Activated naive CD8-positive, alpha-beta T cell treated with anti-CD3 and anti-CD28 coated beads, Interleukin-2, amount 50 U/mL, for 24 hours (primary cell): ENCODE data around the gene BCL7B.
"Not testable (repeated sequence)": the region's sequence is repeated elsewhere in the genome, so short reads cannot be mapped to it uniquely, and the experiment has no call there.

ENCODE experiments used
- ATAC-seq: fragments of 150-1000 bp; cut with Tn5 transposase; one replicate; pipeline ENCODE4 v1.10.0; 2021
- DNase-seq: peaks from one replicate; pipeline ENCODE4 v3.0.0; 2021
- H3K27ac Mint-ChIP-seq: one replicate; pipeline ENCODE4 v1.8.0; 2021; ENCODE audit warnings: mild to moderate bottlenecking, mixed read lengths
- H3K27me3 Mint-ChIP-seq: one replicate; pipeline ENCODE4 v1.8.0; 2021; ENCODE audit warnings: mixed read lengths
- H3K36me3 Mint-ChIP-seq: one replicate; pipeline ENCODE4 v1.8.0; 2021; ENCODE audit warnings: low read depth, mixed read lengths
- H3K4me1 Mint-ChIP-seq: one replicate; pipeline ENCODE4 v1.8.0; 2021; ENCODE audit warnings: mixed read lengths
- H3K4me3 Mint-ChIP-seq: one replicate; pipeline ENCODE4 v1.8.0; 2021; ENCODE audit warnings: mild to moderate bottlenecking, moderate library complexity, mixed read lengths
- H3K9me3 Mint-ChIP-seq: one replicate; pipeline ENCODE4 v1.8.0; 2021; ENCODE audit warnings: mixed read lengths

The BCL7B gene

DNA sequence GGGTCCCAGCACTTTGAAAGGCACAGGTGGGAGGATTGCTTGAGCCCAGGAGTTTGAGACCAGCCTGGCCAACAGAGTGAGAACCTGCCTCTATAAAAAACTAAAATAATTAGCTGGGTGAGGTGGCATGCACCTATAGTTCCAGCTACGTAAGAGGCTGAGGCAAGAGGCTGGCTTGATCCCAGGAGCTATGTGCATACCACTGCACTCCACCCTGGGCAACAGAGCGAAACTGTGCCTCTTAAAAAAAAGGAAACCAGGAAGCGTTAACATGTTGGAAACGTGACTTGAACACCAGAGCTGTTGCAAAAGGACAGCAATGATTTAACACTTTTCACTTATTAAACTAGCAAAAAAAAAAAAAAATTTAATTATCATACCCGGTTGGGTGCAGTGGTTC is 48.0 kb downstream of the BCL7B start:
- peaks cover 11% of the 10 kb centered on the region for H3K4me1 Mint-ChIP-seq
- no peak for ATAC-seq
- no peak overlapping the region for H3K27ac Mint-ChIP-seq
- H3K27me3 Mint-ChIP-seq: no peaks in the 10 kb centered on the region
- DNase-seq: no peak
- no peak overlapping the region for H3K4me3 Mint-ChIP-seq
- H3K36me3 Mint-ChIP-seq: peaks cover 62% of the 10 kb centered on the region
- H3K9me3 Mint-ChIP-seq: no peaks in the 10 kb centered on the region

DNA sequence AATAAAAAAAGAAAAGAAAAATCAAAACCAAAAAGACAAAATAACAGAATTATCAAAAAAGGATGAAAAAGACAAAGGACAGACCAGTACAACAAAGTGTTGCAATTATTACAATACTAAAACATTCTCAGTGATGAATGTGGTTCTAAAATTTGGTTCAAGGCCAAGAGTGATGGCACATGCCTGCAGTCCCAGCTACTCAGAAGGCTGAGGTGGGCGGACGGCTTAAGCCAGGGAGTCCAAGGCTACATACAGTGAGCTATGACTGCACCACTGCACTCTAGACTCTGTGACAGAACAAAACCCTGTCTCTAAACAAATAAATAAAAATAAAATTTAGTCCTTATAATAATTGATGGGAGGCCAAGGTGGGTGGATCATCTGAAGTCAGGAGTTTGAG is 49.9 kb downstream of the BCL7B start:
- Mint-ChIP-seq H3K27me3 (no peaks in the 10 kb centered on the region), H3K4me3 (no peak overlapping the region), H3K9me3 (no peaks in the 10 kb centered on the region), H3K27ac (no peak overlapping the region), H3K4me1 (peaks cover 3% of the 10 kb centered on the region), H3K36me3 (peaks cover 64% of the 10 kb centered on the region)
- DNase-seq (no peak), ATAC-seq (no peak)

DNA sequence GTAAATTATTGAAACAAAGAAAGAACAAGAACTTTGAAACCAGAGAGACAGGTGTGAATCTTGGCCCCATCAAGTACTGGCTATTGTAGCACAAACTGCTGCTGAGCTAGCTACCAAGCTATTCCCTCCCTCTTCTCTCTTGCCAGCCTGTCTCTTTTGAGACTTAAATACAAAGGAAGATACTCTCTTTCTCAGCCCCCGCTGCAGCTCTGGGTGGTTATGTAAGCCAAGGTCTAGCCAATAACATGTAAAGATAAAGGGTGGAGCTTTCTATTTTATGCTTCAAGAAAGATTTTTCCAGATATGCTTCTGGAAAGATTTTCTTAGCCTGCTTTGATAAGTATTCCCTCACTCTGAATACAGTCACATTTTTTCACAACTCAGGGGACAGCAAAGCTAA is 52.6 kb downstream of the BCL7B start:
- no peak for DNase-seq
- no peak for ATAC-seq
- no peaks in the 10 kb centered on the region for H3K9me3 Mint-ChIP-seq
- H3K4me1 Mint-ChIP-seq: no peaks in the 10 kb centered on the region
- H3K36me3 Mint-ChIP-seq: peaks cover 59% of the 10 kb centered on the region
- peak overlapping the region; percentile 17 for H3K27ac Mint-ChIP-seq
- no peaks in the 10 kb centered on the region for H3K27me3 Mint-ChIP-seq
- H3K4me3 Mint-ChIP-seq: no peak overlapping the region

DNA sequence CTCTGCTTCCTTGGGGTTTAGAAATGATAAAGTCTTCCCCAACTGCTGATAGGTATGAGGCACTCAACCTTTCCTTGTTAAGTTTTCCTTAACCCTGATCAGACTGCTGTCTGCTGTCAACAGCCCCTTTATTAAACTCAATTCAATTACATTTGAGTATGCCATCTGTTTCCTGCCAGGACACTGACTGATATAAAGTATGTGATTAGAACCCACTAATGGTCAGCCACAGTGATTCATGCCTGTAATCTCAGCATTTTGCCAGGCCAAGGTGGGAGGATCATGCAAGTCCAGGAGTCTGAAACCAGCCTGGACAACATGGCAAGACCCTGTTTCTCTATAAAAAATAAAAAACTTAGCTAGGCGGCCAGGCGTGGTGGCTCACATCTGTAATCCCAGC is 53.5 kb downstream of the BCL7B start:
- DNase-seq: no peak
- no peaks in the 10 kb centered on the region for H3K27me3 Mint-ChIP-seq
- no peak overlapping the region for H3K4me3 Mint-ChIP-seq
- no peak for ATAC-seq
- H3K36me3 Mint-ChIP-seq: peaks cover 60% of the 10 kb centered on the region
- no peaks in the 10 kb centered on the region for H3K9me3 Mint-ChIP-seq
- H3K4me1 Mint-ChIP-seq: no peaks in the 10 kb centered on the region
- H3K27ac Mint-ChIP-seq: no peak overlapping the region

DNA sequence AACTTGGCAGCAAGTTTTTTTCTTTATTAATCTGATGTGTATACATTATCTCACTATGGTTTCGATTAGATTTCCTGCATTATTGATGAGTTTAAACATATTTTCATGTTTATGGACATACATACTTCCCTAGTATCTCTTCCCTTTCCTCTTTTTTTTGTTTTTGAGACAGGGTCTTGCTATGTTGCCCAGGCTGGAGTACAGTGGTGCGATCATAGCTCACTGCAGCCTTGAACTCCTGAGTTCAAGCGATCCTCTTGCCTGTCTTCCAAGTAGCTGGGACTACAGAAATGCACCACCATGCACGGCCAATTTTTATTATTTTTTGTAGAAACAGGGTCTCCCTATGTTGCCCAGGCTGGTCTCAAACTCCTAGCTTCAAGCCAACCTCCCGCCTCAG is 54.3 kb downstream of the BCL7B start:
- Mint-ChIP-seq H3K4me3 (no peak overlapping the region), H3K27ac (no peak overlapping the region), H3K4me1 (no peaks in the 10 kb centered on the region), H3K9me3 (no peaks in the 10 kb centered on the region), H3K36me3 (peaks cover 60% of the 10 kb centered on the region), H3K27me3 (no peaks in the 10 kb centered on the region)
- ATAC-seq (no peak), DNase-seq (no peak)

DNA sequence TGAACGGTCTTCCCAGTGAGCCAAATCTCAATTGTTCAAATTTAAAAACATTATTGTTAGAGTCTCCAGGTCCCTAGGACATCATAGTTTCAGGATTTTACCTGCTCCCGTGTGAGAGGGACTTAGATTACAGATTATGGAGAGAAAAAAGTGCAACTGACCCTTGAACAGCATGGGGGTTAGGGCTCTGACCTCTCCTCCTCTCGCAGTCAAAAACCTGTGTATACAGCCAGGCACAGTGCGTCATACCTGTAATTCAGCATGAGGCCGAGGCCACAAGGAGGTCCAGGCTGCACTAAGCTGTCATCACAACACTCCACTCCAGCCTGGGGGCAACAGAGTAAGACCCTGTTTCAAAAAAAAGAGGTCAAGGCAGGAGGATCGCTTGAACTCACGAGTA is 60.9 kb downstream of the BCL7B start:
- ATAC-seq (no peak), DNase-seq (no peak)
- Mint-ChIP-seq H3K36me3 (peaks cover 72% of the 10 kb centered on the region), H3K27ac (no peak overlapping the region), H3K4me3 (no peak overlapping the region), H3K9me3 (no peaks in the 10 kb centered on the region), H3K4me1 (no peaks in the 10 kb centered on the region), H3K27me3 (no peaks in the 10 kb centered on the region)

DNA sequence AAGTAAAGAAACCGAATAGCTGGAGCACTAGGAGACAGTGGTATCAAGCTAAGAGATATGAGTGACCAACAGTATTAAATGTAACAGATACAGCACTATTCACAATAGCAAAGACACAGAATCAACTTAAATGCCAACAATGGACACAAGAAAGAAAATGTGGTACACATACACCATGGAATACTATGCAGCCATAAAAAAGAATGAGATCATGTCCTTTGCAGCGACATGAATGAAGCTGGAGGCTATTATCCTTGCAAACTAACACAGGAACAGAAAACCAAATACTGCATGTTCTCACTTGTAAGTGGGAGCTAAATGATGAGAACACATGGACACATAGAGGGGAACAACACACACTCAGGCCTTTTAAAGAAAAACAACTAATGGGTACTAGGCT is 62.0 kb downstream of the BCL7B start:
- DNase-seq, H3K27ac Mint-ChIP-seq, H3K9me3 Mint-ChIP-seq, ATAC-seq, H3K27me3 Mint-ChIP-seq, H3K4me1 Mint-ChIP-seq, H3K4me3 Mint-ChIP-seq: not testable (repeated sequence)
- peaks cover 73% of the 10 kb centered on the region for H3K36me3 Mint-ChIP-seq

DNA sequence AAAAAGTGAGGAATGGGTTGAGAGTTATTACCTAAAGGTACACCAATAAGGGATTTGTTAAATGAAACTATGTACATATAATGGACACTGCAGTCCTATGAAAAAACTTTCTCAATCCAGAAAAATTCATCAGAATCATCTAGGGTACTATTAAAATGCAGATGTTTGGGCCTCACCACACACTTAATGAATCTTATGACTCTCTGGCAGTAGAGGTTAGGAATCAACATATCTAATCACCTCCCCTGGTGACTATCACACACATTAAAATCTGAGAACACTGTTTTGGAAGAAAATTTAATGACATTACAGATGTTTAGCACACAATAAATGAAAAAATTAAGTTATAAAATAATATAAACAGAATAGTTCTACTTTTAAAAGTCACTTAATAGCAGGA is 67.5 kb downstream of the BCL7B start:
- H3K27ac Mint-ChIP-seq: no peak overlapping the region
- H3K36me3 Mint-ChIP-seq: peaks cover 68% of the 10 kb centered on the region

DNA sequence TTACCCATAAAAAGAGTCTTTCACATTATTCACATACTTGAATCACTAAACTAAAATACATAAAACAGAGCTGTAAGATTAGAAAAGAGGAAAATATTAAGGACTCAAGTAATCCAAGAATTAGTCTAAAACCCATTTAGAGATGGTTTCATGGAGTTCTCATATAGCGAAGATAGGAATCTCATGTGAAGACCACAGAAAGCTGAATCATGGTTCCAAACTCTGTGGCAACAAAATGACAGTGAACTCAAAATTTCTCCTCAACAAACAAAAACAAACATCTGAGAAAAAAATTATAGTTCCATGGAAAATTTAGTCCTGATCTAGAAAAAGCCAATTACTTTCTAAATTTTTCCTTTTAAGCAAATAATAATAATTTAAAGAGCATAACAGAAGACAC is 70.0 kb downstream of the BCL7B start:
- no peak for ATAC-seq
- no peak overlapping the region for H3K4me3 Mint-ChIP-seq
- DNase-seq: no peak
- no peaks in the 10 kb centered on the region for H3K9me3 Mint-ChIP-seq
- peaks cover 64% of the 10 kb centered on the region for H3K36me3 Mint-ChIP-seq
- H3K27ac Mint-ChIP-seq: no peak overlapping the region
- no peaks in the 10 kb centered on the region for H3K27me3 Mint-ChIP-seq
- peaks cover 3% of the 10 kb centered on the region for H3K4me1 Mint-ChIP-seq

More for the DNA sequence above, 67.5 kb downstream of the BCL7B start:
- peaks cover 1% of the 10 kb centered on the region for H3K4me1 Mint-ChIP-seq
- ATAC-seq (no peak), DNase-seq (no peak)
- H3K4me3 Mint-ChIP-seq: no peak overlapping the region
- no peaks in the 10 kb centered on the region for H3K27me3 Mint-ChIP-seq
- no peaks in the 10 kb centered on the region for H3K9me3 Mint-ChIP-seq
